Osteoblast (primary cell): Measurements from ENCODE around the gene CTSS. TPM values are rescaled to one million over a fixed set of nuclear protein-coding genes. Genes with fewer than 3 reads are reported as not detected.

Experiments used
- DNase-seq: peaks from one replicate; pipeline ENCODE4 v3.0.0; 2011; ENCODE audit warnings: low spot score, mixed read lengths; ENCODE audit not compliant: insufficient read length; ENCODE audit errors: missing footprints
- H2AFZ ChIP-seq: 2 replicates; pipeline ENCODE4 v1.6.0; 2011; ENCODE audit warnings: mild to moderate bottlenecking, low read length
- H3K27ac ChIP-seq: 2 replicates; pipeline ENCODE4 v1.5.1; 2011; ENCODE audit warnings: mild to moderate bottlenecking, low read depth, low read length, moderate library complexity
- H3K27me3 ChIP-seq: 2 replicates; pipeline ENCODE4 v1.6.0; 2012; ENCODE audit warnings: mild to moderate bottlenecking, control low read depth, inconsistent platforms, low read length, moderate library complexity; ENCODE audit not compliant: insufficient read depth
- H3K36me3 ChIP-seq: 2 replicates; pipeline ENCODE4 v1.5.1; 2011; ENCODE audit warnings: mild to moderate bottlenecking, low read length, control low read depth, moderate library complexity; ENCODE audit not compliant: insufficient read depth
- H3K4me1 ChIP-seq: 2 replicates; pipeline ENCODE4 v1.5.1; 2011; ENCODE audit warnings: mild to moderate bottlenecking, low read length, control low read depth, moderate library complexity; ENCODE audit not compliant: insufficient read depth
- H3K4me2 ChIP-seq: 2 replicates; pipeline ENCODE4 v1.6.0; 2011; ENCODE audit warnings: mild to moderate bottlenecking, low read length; ENCODE audit not compliant: insufficient read depth
- H3K4me3 ChIP-seq: fragments of 200-600 bp; sonication (generic); 3 replicates; pipeline ENCODE4 v1.5.1; 2012; ENCODE audit warnings: mild to moderate bottlenecking, low read length, inconsistent platforms; ENCODE audit not compliant: insufficient read depth
- H3K79me2 ChIP-seq: 2 replicates; pipeline ENCODE4 v1.6.0; 2012; ENCODE audit warnings: mild to moderate bottlenecking, low read length, control low read depth, inconsistent platforms; ENCODE audit not compliant: insufficient read depth
- H3K9me3 ChIP-seq: 2 replicates; pipeline ENCODE4 v1.5.1; 2011; ENCODE audit warnings: low read depth, low read length, control low read depth
- H4K20me1 ChIP-seq: 2 replicates; pipeline ENCODE4 v1.6.0; 2012; ENCODE audit warnings: mild to moderate bottlenecking, low read length, control low read depth; ENCODE audit not compliant: insufficient read depth
- total RNA-seq: library from RNA; depleted of rRNA; stranded (reverse); fragments of >200 nt; gene quantifications from 2 replicates; pipeline ENCODE4 v1.2.3, GENCODE V29; 2012
- TF ChIP-seq, protein P1 (sequence below): IDR thresholded peaks from 2 replicates; pipeline ENCODE4 v1.5.1; 2011; ENCODE audit warnings: mild to moderate bottlenecking, low read depth, low read length, moderate library complexity; ENCODE audit errors: extremely low read depth

The CTSS gene
- total RNA-seq, 1 donor = 16.3 TPM

DNA sequence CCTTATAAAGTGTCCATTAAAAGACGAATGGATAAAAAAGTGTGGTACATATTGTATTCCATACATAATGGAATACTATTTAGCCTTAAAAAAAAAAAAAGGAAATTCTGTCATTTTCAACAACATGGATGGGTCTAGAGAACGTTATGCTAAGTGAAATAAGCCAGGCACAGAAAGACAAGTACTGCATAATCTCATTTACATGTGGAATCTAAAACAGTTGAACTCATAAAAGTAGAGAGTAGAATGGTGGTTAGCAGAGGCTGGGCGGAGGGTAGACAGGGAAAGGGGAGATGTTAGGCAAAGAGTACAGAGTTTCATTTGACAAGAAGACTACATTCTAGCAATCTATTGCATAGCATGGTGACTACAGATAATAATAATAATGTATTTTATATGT, 2.6 kb downstream of the CTSS start:
- Histone ChIP-seq H3K27ac (no peak overlapping the region), H3K36me3 (no peaks in the 10 kb centered on the region), H3K4me1 (peaks cover 11% of the 10 kb centered on the region), H3K4me3 (no peak overlapping the region), H3K79me2 (no peaks in the 10 kb centered on the region), H4K20me1 (no peaks in the 10 kb centered on the region), H3K27me3 (no peaks in the 10 kb centered on the region), H2AFZ (no peak overlapping the region), H3K9me3 (no peaks in the 10 kb centered on the region), H3K4me2 (no peak overlapping the region)
- no peak for DNase-seq
- TF ChIP-seq, protein P1, sequence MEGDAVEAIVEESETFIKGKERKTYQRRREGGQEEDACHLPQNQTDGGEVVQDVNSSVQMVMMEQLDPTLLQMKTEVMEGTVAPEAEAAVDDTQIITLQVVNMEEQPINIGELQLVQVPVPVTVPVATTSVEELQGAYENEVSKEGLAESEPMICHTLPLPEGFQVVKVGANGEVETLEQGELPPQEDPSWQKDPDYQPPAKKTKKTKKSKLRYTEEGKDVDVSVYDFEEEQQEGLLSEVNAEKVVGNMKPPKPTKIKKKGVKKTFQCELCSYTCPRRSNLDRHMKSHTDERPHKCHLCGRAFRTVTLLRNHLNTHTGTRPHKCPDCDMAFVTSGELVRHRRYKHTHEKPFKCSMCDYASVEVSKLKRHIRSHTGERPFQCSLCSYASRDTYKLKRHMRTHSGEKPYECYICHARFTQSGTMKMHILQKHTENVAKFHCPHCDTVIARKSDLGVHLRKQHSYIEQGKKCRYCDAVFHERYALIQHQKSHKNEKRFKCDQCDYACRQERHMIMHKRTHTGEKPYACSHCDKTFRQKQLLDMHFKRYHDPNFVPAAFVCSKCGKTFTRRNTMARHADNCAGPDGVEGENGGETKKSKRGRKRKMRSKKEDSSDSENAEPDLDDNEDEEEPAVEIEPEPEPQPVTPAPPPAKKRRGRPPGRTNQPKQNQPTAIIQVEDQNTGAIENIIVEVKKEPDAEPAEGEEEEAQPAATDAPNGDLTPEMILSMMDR = no peak

DNA sequence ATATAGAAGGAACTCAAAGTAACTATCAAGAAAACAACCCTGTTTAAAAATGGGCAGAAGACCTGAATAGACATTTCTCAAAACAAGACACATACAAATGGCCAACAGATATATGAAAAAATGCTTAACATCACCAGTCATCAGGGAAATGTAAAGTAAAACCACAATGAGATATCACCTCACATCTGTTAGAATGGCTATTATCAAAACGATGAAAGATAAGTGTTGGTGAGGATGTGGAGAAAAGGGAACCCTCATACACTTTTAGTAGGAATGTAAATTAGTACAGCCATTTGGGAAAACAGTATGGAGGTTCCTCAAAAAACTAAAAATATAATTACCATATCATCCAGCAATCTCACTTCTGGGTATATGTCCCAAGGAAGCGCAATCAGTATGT, 3.0 kb downstream of the CTSS start:
- Histone ChIP-seq H3K4me3 (no peak overlapping the region), H4K20me1 (no peaks in the 10 kb centered on the region), H2AFZ (no peak overlapping the region), H3K4me1 (peaks cover 11% of the 10 kb centered on the region), H3K27ac (no peak overlapping the region), H3K79me2 (no peaks in the 10 kb centered on the region), H3K36me3 (no peaks in the 10 kb centered on the region), H3K27me3 (no peaks in the 10 kb centered on the region), H3K9me3 (no peaks in the 10 kb centered on the region), H3K4me2 (no peak overlapping the region)
- TF ChIP-seq, protein P1 = no peak
- DNase-seq = no peak

DNA sequence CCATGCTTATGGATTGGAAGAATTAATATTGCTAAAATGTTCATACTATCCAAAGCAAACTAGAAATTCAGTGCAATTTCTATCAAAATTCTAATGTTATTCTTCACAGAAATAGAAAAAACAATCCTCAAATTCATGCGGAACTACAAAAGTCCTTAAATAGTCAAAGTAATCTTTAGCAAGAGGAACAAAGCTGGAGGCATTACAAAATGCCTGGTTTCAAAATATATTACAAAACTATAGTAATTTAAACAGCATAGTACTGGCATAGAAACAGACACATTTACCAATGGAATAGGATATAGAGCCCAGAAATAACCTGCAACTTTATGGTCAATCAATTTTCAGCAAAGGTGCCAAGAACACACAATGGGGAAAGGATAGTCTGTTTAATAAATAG, 3.8 kb downstream of the CTSS start:
- H4K20me1 ChIP-seq = no peaks in the 10 kb centered on the region
- no peaks in the 10 kb centered on the region for H3K9me3 ChIP-seq
- no peak for DNase-seq
- no peak overlapping the region for H3K4me2 ChIP-seq
- TF ChIP-seq, protein P1 = no peak
- no peaks in the 10 kb centered on the region for H3K36me3 ChIP-seq
- no peak overlapping the region for H3K27ac ChIP-seq
- no peaks in the 10 kb centered on the region for H3K79me2 ChIP-seq
- no peak overlapping the region for H2AFZ ChIP-seq
- H3K4me1 ChIP-seq = peaks cover 11% of the 10 kb centered on the region
- no peak overlapping the region for H3K4me3 ChIP-seq
- H3K27me3 ChIP-seq = no peaks in the 10 kb centered on the region

GRCh38 chr1:150760013-150760412, 5.6 kb downstream of the CTSS start:
- no peak overlapping the region for H3K27ac ChIP-seq
- H3K27me3 ChIP-seq = no peaks in the 10 kb centered on the region
- TF ChIP-seq, protein P1 = no peak
- H3K9me3 ChIP-seq = no peaks in the 10 kb centered on the region
- no peak overlapping the region for H3K4me3 ChIP-seq
- H3K4me2 ChIP-seq = no peak overlapping the region
- no peaks in the 10 kb centered on the region for H4K20me1 ChIP-seq
- H3K4me1 ChIP-seq = peaks cover 5% of the 10 kb centered on the region
- H3K79me2 ChIP-seq = no peaks in the 10 kb centered on the region
- no peaks in the 10 kb centered on the region for H3K36me3 ChIP-seq
- no peak overlapping the region for H2AFZ ChIP-seq
- no peak for DNase-seq
